ENCODE results near the gene NLRP6.
"Not testable (repeated sequence)": the region's sequence is repeated elsewhere in the genome, so short reads cannot be mapped to it uniquely, and the experiment has no call there.

The NLRP6 gene

DNA sequence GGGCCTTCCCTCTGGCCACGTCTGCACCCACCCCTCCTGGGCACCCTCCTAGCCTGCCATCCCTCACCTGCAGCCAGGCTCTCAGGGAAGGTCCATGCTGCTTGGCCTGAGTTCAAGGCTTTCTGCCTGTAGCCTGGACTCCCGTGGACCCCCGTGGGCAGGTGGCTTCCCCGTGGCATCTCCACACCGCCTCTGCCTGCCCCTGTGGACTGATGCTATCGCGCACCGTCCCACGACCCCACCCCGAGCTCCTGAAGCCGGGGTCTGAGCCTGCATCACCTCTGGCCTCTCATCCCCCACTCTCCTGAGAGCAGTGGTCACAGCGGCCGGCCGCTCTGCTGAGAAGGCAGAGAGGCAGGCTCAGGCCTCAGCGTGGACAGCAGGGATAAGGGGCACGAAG lies 16.6 kb downstream of the NLRP6 start:
- DNase-seq, result no peak

DNA sequence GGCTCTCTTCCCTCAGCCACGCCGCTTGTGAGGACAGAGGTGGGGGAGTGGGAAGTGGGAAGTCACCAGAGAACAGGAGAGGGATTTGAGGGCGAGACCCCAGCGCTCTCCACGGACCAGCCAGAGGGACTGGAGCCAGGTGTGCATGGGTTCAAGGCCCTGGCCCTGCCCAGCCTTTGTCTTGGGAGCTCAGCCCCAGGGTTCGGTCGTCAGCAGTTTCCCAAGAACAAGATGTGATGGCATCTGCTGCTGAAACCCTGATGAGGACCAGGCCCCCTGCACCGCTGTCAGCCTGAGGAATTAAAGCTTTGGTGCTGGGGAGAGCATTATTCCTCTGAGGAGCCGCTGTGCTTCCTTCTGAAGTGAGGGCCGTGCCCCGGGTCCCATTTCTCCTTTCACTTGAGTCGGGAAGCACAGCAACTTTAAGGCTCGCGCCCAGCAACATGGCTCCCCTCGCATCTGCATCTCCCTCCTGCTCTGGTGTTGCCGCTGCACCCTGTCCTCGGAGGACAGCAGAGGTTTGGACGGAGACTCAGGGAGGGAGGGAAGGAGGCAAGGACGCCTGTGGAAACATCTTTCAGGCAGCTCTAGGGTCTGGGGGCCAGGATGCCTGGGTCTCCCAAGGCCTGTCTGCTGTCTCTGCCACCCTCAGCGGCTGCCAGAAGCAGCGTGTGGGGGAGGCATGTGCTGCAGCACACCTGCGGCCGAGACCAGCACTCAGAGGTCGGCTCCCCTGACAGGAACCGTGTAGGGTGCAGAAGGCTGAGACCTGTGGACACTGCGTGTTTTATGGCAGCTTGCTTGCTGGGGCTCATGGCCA lies 17.4 kb downstream of the NLRP6 start:
- DNase-seq, result no peak

DNA sequence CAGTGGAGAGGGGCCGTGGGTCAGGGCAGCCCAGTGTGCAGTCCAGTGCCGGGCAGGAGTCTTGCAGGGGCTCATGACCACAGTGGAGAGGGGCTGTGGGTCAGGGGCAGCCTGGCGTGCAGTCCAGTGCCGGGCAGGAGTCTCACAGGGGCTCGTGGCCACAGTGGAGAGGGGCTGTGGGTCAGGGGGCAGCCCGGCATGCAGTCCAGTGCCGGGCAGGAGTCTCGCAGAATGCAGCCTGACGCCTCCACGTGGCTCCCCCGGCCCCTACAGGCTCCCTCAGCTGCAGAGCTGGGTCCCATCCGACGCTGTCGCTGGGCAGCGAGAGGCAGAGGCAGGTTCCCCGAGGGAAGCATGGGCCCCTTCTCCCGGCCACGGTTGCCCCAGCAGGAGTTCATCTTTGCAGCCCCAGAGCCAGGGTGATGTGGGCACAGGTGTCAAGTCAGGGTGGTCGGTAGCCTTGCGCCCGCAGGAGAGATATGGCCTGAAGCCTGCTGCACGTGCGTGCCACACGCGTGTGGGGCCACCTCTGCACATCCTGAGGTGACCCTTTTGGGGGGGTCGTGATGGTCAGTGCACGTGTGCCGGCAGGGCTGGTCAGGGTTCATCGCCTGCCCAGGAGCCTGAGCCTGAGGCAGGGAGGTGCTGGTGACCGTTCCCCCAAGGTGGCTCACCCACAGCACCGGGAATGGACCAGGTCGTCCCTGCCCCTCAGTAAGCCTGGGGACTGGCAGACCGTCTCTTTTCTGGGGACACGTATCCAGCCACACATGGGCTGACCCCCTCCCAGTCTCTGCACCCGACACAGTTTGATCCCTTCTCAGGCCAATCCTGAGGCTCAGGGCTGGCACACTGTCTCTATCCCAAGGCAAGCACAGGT lies 18.2 kb downstream of the NLRP6 start:
- no peak for DNase-seq

DNA sequence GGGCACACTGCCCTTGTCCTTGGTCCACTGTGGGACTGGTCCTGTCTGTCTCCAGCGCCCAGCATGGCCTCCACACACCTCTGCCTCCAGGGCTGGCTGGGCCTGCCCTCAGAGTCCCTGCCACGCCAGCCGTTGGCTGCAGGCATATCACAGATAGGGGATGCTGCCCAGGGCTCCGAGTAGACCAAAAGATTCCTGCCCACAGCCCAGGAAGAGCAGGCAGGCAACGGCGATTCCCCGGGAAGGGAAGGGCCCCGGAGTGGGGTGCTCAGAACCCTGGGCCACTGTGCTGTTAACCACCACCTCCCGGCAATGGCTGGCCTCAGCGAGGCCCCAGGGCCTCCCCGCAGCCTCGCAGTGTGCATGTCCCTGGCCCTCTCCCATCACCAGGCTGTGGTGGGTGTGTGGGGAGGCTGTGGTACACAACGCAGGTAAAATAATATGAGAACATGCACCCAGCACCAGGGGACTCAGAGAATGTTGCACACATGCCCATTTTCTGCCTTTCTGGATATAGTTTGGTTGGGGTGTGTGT lies 18.9 kb downstream of the NLRP6 start:
- no peak for DNase-seq

DNA sequence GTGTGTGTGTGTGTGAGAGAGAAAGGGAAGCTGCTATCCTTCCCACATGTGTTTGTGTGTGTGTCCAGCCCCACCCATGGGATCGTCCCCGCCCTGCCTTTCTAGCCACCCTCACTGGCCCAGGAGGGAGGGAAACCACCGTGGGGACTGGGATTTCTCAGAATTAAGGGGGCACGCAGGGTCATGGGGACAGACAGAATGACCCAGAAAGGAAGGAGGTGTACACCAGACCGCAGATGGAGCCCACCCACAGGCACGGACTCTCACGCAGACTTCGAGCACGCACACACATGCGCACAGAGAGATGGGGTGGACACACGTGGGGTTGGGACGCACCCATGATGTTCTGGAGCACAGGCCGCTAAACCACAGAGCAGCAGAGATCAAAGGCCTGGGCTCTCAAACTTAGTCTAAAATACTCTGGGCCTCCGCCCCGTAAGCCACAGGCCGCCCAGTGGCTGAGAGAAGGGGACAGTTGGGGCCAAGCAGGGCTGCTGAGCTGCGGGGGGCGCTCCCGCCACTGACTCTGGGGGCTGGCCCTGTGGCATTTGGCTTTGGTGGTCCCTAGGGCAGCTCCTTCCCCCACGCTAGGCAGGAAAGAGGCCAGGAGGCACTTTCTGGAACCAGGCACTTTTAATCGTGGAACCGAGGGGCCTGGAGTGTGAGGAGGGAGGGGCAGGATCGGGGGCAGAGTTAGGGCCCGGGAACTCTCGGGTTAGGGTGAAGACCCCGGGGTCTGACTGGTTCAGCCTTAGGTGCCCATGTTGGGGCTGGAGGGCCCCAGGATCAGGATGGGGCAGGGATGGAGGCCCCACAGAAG lies 19.6 kb downstream of the NLRP6 start:
- DNase-seq, result no peak

DNA sequence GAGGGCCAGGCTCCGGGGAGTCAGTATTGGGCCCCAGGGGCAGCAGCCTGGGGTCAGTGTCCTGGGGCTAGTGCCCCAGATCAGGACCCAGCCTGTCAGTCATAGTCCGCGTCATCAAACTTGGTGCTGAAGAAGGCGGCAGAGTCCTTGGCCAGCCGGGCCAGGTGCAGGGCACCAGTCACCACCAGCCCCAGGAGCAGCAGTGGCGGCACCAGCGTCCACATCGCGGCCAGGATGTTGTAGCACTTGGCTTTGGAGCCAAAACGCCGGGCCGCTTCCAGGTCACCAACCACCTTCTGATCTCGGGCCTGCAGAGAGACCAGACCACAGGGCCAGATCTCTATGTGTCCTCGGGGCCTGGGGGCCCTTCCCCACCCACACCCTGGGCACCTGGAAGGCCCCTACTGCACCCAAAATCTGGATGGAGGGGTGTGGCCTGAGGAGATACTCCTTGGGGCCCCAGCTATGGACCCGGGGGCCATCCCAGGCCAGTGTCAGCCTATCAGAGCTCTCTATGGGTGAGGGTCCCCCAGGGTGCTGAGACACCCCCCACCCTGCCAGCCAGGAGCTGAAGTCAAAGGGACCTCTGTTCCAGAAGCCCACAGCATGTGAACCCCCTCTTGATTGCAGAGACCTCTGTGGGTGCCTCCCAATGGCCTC lies 20.3 kb downstream of the NLRP6 start:
- DNase-seq, result no peak

DNA sequence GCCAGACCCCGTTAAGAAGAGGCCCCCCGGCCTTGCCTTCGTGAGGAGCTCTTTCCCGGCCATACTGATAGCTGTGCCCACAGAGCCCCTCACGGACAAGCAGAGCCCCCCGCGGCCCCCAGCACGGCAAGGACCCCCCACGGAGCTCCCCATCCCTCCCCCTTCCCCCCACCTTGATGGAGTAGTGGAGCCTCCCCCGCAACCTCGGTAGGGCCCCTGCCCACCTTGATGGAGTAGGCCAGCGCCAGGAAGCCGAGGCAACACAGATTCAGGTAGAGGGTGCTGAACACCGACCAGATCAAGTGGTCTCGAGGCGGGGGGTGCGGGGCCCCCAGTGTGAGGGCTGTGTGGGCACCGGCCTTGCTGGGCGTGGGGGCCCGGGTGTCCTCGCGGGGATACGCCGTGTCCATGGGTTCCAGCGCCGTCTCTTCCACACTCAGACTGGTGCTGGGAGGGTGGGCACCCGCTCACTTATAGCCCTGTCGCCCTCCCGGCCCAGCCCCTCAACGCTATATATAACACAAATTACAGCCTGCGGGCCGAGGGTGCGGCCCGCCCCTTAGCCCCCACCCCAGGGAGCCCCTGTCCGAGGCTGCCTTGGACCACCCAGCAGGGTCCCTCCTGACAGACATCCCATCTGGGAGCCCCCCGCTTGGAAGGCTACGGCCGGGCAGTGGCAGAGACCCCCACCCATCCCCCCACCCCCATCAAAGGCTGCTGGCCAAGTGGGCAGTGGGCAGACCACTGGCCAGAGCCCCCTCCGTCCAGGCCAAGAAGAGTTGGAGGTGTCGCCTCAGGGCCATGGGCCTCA lies 21.1 kb downstream of the NLRP6 start, which contains the start of gene IFITM5:
TSS of gene IFITM5 (minus strand) at position 446 of the 811 bp plus-strand sequence. CDS start at position 410, 36 bp downstream.
- DNase-seq, result no peak

DNA sequence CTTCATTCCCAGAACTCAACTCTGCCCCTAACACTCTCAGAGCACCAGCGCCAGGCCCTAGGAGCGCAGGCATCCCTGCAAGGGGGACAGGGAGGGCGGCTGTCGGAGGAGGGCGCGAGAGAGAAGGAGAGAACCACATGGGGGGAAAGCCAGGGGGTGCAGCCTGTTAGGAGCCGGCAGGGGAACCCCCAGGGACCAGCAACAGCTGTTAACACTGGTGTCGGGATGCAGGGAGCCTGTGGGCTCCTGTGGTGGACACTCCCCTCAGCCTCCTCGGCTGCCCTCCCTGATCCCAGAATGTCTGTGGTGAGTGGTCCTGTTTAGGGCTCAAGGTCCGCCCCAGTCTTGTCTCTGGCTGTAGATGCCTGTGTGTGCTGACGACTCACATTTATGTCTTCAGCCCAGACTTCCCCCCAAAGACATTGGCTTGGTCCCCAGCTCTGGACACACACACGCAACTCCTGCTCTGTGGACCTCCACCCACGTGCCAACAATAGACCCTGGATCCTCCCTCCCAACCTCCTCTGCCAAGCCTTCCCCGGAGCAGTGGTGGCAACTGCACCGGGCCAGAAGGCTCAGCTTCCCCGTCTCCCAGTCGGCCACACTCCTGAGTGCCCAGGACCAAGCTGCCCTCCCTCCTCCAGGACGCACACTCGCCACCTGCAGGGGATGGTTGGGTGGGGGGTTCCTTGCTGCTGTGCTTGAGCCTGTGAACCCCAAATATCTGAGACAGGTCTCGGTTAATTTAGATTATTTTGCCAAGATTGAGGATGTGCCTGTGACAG lies 21.9 kb downstream of the NLRP6 start:
- no peak for DNase-seq

DNA sequence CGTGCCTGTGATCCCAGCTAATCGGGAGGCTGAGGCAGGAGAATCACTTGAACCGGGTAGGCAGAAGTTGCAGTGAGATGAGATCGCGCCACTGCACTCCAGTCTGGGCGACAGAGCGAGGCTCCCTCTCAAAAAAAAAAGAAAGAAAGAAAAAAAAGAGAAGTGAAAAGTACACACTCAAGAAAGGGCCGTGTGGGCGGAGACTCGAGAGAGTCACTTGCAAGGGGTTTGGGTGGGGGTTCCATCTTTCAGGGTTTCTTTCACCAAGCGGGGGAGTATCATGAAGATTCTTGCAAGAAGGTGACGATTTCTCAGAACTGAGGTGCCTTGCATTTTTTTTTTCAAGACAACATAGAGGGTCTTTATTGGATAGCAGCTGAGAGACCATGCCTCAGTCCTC lies 25.2 kb downstream of the NLRP6 start:
- no peak for DNase-seq

DNA sequence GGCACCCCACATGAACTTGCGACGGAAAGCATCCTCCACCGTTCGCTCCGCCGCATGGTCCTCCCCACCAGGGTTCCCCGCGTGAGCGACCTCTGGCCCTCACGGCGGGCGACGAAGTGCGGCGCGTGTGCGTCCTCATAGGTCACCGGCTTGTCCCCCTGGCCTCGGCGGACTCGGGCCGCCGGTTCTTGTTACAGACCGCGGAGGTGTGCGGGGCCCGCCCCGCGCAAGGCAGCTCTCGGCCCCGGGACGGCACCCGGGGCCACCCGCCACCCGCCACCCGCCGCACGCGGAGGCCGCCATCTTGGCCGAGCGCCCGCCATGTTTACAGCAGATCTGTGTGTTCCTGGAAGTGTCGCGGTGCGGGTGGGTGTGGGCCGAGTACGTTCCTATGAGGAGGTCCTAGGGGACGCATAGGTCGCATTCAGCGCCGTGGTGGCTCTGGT lies 25.9 kb downstream of the NLRP6 start:
- no peak for DNase-seq

DNA sequence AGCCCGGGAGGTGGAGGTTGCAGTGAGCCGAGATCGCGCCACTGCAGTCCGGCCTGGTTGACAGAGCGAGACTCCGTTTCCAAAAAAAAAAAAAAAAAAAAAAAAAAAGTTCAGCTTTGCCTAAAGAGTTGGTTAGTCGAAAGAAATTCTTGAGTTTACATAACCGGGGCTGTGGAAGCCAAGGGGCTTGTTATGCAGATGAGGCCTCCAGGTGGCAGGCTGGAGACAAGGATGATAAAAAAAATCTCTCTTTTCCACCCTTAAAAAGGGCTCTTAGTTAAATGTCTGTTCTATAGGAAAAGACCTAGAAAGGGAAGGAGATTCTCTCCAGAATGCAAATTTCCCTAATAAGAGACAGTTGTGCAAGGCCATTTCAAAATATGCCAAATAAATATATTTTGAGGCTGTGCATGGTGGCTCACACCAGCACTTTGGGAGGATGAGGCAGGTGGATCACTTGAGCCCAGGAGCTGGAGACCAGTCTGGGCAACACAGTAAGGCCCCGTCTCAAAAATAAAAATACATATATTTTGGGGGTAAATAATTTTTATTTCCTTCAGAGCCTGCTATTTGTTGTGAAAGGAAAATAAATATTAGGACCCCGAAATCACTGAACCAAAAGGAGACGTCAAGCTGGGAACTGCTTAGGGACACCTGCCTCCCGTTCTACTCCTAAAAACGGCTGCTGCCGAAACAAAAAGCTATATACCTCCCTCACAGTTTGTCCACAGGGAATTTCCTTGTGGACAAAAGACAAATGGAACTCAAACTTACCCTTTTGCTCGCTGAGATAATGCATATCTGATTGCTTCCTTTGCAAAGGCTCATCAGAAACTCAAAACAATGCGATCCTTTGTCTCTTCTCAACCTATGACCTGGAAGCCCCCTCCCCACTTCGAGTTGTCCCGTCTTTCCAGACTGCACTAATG lies 27.0 kb downstream of the NLRP6 start:
- DNase-seq, result peak; percentile 63 to 65

DNA sequence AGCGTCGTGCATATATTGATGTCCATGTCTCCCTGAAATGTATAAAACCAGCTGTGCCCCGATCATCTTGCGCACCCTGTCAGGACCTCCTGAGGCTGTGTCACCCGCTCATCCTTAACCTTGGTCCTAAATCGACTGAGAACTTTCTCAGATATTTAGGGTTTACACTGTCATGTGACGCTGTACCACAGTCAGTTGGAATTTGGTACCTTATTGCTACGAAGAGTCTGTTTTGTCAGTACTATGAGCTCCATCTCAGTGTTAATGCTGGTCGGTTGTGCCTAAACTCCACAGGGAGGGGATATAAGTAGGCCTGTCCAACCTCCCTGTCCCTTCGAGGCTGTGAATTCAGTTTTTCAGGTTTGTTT lies 27.6 kb downstream of the NLRP6 start:
- DNase-seq, result no peak

DNA sequence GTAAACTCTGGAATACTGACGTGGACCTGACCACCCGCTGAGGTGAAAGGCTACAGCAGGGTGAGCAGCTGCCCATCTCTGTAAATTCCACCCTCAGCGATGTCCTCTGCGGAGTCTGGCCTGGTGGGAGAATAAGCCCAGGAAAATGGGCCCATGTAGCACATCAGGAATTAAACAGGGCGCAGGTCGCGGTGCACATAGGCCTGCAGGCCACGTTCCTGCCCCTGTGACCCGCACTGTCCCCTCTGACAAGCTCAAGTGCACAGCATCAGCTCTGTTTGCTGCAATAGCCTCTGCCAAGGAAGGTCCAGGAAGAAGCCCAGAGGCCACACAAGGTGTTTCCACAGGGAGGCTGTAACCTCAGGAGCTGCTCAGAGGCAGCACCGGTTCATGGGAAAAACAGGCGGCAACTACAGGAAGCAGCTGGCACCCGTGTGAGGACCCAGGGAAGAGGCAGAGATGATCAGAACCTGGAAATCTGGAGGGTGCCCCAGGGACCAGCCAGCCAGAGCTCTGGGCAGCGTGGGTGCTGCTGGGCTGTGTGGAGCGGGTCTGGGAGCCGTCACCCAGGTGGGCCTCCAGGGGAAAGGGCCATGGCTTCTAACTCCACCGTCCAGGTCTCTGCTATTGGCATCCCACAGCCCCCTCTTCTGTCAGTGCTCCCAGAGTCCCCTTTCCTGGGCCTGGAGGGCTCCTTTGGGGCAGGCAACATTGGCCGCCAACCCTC lies 28.6 kb downstream of the NLRP6 start:
- no peak for DNase-seq

DNA sequence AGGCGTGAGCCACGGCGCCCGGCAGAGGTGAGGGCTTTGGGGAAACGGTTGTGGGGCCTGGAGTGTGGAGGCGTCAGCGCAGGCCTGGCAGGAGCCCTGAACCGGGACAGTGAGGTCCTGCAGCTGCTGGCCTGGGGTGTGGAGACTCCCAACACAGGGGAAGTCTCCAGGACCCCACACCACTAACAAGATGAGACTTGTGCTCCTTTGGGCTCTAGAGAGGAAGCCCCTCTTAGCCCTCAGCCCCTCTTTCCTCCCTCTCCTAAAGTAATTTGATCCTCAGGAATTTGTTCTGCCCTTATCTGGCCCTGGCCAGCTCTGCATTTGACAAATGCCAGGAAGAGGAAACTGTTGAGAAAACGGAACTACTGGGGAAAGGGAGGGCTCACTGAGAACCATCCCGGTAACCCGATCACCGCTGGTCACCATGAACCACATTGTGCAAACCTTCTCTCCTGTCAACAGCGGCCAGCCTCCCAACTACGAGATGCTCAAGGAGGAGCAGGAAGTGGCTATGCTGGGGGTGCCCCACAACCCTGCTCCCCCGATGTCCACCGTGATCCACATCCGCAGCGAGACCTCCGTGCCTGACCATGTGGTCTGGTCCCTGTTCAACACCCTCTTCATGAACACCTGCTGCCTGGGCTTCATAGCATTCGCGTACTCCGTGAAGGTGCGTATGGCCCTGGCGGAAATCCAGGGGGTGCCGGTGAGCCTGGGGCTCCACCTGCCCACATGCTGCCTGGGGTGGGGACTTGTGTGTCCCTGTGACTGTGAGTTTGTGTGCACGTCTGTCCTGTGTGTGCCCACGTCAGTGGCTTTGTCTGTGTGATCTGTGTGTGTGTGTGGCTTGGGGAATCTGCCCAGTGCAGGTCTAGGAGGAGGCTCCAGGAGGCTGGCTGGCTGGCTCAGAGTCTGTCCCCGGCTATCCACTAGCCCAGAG lies 29.8 kb downstream of the NLRP6 start, which contains the start of gene IFITM2:
TSS of gene IFITM2 (plus strand) at position 51 of the 943 bp plus-strand sequence. CDS start at position 428, 377 bp downstream.
- peak; percentile 93 to 96 for DNase-seq

DNA sequence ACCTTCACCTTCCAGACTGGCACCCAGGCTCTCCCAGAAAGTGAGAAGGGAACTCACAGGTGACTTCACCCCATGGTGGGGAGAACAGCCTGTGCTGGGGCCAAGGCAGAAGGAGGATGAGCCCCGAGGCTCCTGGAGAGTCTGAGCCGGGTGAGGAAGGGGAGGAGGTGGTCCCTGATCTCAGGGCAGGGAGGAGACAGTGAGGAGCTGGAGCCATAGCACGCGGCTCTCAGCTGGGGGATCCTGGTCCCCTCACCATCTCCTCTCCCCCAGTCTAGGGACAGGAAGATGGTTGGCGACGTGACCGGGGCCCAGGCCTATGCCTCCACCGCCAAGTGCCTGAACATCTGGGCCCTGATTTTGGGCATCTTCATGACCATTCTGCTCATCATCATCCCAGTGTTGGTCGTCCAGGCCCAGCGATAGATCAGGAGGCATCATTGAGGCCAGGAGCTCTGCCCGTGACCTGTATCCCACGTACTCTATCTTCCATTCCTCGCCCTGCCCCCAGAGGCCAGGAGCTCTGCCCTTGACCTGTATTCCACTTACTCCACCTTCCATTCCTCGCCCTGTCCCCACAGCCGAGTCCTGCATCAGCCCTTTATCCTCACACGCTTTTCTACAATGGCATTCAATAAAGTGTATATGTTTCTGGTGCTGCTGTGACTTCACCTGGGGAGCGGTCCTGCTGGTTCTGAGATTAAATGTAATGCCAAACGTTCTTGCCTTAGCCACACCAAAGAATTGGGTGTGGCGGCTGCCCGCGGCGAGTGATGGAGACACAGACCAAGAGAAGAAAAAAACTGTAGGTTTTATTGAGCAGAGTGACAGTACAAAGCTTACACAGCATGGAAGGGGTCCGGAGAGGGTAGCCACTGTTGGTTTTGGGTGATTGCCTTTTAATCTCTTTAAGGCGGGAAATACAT lies 30.8 kb downstream of the NLRP6 start:
- DNase-seq, result not testable (repeated sequence)

DNA sequence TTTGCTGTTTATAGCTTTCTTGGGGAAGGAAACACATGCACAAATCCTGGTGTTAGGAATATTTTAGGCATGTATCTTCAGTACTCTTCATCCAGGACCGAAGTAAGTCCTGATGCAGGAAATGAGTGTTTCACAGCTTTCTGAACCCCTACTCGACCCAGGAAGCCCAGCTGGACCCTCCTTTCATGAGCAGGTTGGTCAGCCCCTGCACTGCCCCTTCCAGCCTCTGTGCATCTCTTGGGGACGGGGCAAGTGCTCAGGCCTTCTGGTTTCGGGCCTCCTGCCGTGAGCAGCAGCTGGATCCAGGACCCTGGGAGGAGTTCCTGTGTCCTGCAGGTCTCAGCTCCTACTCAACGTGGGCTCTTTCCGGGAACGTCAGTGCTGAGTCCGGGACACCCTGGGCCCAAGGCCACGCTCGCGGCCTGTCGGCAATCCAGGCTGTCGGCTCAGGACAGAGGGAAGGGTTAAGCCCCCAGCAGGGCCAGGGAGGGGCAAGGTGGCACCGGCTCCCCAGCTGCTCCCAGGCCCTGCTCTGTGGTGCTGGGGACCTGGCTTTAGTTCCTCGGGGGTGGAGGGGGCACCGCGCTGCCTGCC lies 31.9 kb downstream of the NLRP6 start:
- DNase-seq, result not testable (repeated sequence)

All from AML-193 (cell line).